Spleen (tissue), 7 donors: ENCODE data around the gene ENPP1.

Experiments
- CTCF ChIP-seq, 11 experiments: fragments of 200-600 bp in 7 of 11; fragments of 450-650 bp in 4 of 11; sonication (generic) in 4 of 11; IDR thresholded peaks in 8 of 11; conservative IDR thresholded peaks in 3 of 11; 1 replicate in 7 of 11; 2 replicates in 4 of 11; pipeline versions ENCODE4 v1.4.0 to v1.8.0; 2016 to 2021; ENCODE audit warnings: antibody characterized with exemption in 11 of 11, inconsistent platforms in 4 of 11, mild to moderate bottlenecking in 1 of 11
- POLR2A ChIP-seq, 3 donors: fragments of 450-650 bp; IDR thresholded peaks; one replicate each; pipeline ENCODE4 v1.5.1; 2017; ENCODE audit warnings: antibody characterized with exemption in 3 of 3, mild to moderate bottlenecking in 1 of 3
- POLR2AphosphoS5 ChIP-seq, 3 donors: sonication (generic); formaldehyde crosslinking; IDR thresholded peaks; one replicate each; pipeline ENCODE4 v1.5.1; 2017; ENCODE audit warnings: antibody characterized with exemption in 3 of 3
- donor health status: DM: no; HTN: no; CAD: no; lungs with moderate emphysema.
- donor health status: DM: no; HTN: no; CAD: no.
- donor health status: DM: no; HTN: no; CAD: no.

GRCh38 chr6:131862476-131862875 is 54.7 kb downstream of the ENPP1 start:
- TF ChIP-seq POLR2A (IDR thresholded peaks at IDR 0.05) (no peak), CTCF (IDR thresholded peaks at IDR 0.05 in 8 of 11, conservative IDR thresholded peaks at IDR 0.05 in 3 of 11) (no peak), POLR2AphosphoS5 (IDR thresholded peaks at IDR 0.05) (no peak)
